SK-N-SH (cell line): Measurements from ENCODE around the gene ATM. TPM values are rescaled to one million over a fixed set of nuclear protein-coding genes. Genes with fewer than 3 reads are reported as not detected.

Experiments
- CTCF ChIA-PET: fragments of 300-600, 350-600 bp; formaldehyde crosslinking; extraction: SDS; loops from one replicate; lab custom pipeline; 2021; lab: Yijun Ruan, JAX
- POLR2A ChIA-PET: fragments of 350-600 bp; sonication (Branson Sonifier 250); formaldehyde crosslinking; extraction: SDS; loops from one replicate; lab custom pipeline; 2020; ENCODE audit warnings: antibody characterized with exemption, inconsistent platforms; lab: Yijun Ruan, JAX
- DNase-seq: peaks from one replicate; pipeline ENCODE4 v3.0.0; 2012
- H2AFZ ChIP-seq: fragments of 200-600 bp; sonication (generic); 2 replicates; pipeline ENCODE4 v1.8.1; 2016; ENCODE audit warnings: antibody characterized with exemption, mild to moderate bottlenecking, low read depth
- H3F3A ChIP-seq: fragments of 200-600 bp; sonication (generic); replicated peaks from 2 replicates; pipeline ENCODE3; 2016; ENCODE audit warnings: antibody characterized with exemption, mild to moderate bottlenecking; ENCODE audit not compliant: insufficient read depth
- H3K27ac ChIP-seq, 2 experiments: fragments of 200-500 bp in 1 of 2; fragments of 200-600 bp in 1 of 2; sonication (Bioruptor generic) in 1 of 2; sonication (generic), shearing (Covaris generic) in 1 of 2; 2 replicates each; pipeline versions ENCODE4 v1.5.1 to v1.6.1; 2014 to 2016; ENCODE audit warnings: low read depth in 2 of 2, inconsistent platforms in 1 of 2, low read length in 1 of 2, mild to moderate bottlenecking in 1 of 2, mixed read lengths in 1 of 2
- H3K27me3 ChIP-seq: fragments of 200-600 bp; sonication (generic), shearing (Covaris generic); 2 replicates; pipeline ENCODE4 v1.6.1; 2016; ENCODE audit warnings: mixed run types; ENCODE audit not compliant: insufficient read depth
- H3K36me3 ChIP-seq, 2 experiments: fragments of 200-500 bp in 1 of 2; fragments of 200-600 bp in 1 of 2; sonication (Bioruptor generic) in 1 of 2; sonication (generic) in 1 of 2; replicated peaks in 1 of 2; 2 replicates each; pipeline versions ENCODE3 to v1.5.1; 2014 to 2016; ENCODE audit warnings: low read length in 1 of 2, mild to moderate bottlenecking in 1 of 2; ENCODE audit not compliant: insufficient read depth in 2 of 2, control insufficient read depth in 1 of 2
- H3K4me1 ChIP-seq, 2 experiments: fragments of 200-500 bp in 1 of 2; fragments of 200-600 bp in 1 of 2; sonication (Bioruptor generic) in 1 of 2; sonication (generic), shearing (Covaris generic) in 1 of 2; 2 replicates each; pipeline versions ENCODE4 v1.5.1 to v1.6.1; 2014 to 2016; ENCODE audit warnings: low read depth in 1 of 2, low read length in 1 of 2, mixed run types in 1 of 2; ENCODE audit not compliant: insufficient read depth in 2 of 2, control insufficient read depth in 1 of 2
- H3K4me2 ChIP-seq: fragments of 200-600 bp; sonication (generic), shearing (Covaris generic); 2 replicates; pipeline ENCODE4 v1.6.1; 2017; ENCODE audit warnings: mixed run types
- H3K4me3 ChIP-seq, 2 experiments: fragments of 200-500 bp in 1 of 2; fragments of 200-600 bp in 1 of 2; sonication (Bioruptor generic) in 1 of 2; sonication (generic), shearing (Covaris generic) in 1 of 2; 2 replicates each; pipeline versions ENCODE4 v1.5.1 to v1.8.1; 2014 to 2016; ENCODE audit warnings: low read depth in 2 of 2, inconsistent platforms in 1 of 2, low read length in 1 of 2, mild to moderate bottlenecking in 1 of 2, mixed read lengths in 1 of 2, moderate library complexity in 1 of 2
- H3K79me2 ChIP-seq: fragments of 200-600 bp; sonication (generic); 2 replicates; pipeline ENCODE4 v1.8.1; 2017; ENCODE audit warnings: mild to moderate bottlenecking; ENCODE audit not compliant: insufficient read depth
- H3K9ac ChIP-seq: fragments of 200-600 bp; sonication (generic); 2 replicates; pipeline ENCODE4 v1.6.1; 2017; ENCODE audit warnings: mixed run types
- H3K9me2 ChIP-seq: fragments of 200-600 bp; sonication (generic); 2 replicates; pipeline ENCODE4 v1.6.1; 2017; ENCODE audit warnings: mixed run types
- H3K9me3 ChIP-seq: fragments of 200-600 bp; sonication (generic); 2 replicates; pipeline ENCODE4 v1.6.1; 2017; ENCODE audit warnings: mixed run types, mild to moderate bottlenecking, moderate library complexity
- H4K20me1 ChIP-seq: fragments of 200-600 bp; sonication (generic); 2 replicates; pipeline ENCODE4 v1.6.1; 2017; ENCODE audit warnings: mild to moderate bottlenecking, mixed run types; ENCODE audit not compliant: insufficient read depth
- EZH2phosphoT487 ChIP-seq: fragments of 200-600 bp; sonication (generic); IDR thresholded peaks from 2 replicates; pipeline ENCODE4 v1.6.1; 2017; ENCODE audit warnings: low read depth, mixed run types, mild to moderate bottlenecking, antibody characterized with exemption, moderate library complexity, borderline replicate concordance
- GABPA ChIP-seq: IDR thresholded peaks from 2 replicates; pipeline ENCODE4 v1.4.0; 2012; ENCODE audit warnings: low read depth, mild to moderate bottlenecking
- MEF2A ChIP-seq: IDR thresholded peaks from 2 replicates; pipeline ENCODE4 v1.4.0; 2012; ENCODE audit warnings: low read depth, borderline replicate concordance
- MXI1 ChIP-seq: IDR thresholded peaks from 2 replicates; pipeline ENCODE4 v1.6.1; 2012; ENCODE audit warnings: mild to moderate bottlenecking, low read depth, low read length, improper control_type of control experiment
- POLR2AphosphoS5 ChIP-seq: IDR thresholded peaks from 2 replicates; pipeline ENCODE4 v1.6.1; 2012; ENCODE audit warnings: low read depth, low read length
- RAD21 ChIP-seq: IDR thresholded peaks from 2 replicates; pipeline ENCODE4 v1.6.1; 2012; ENCODE audit warnings: mild to moderate bottlenecking, low read length
- RFX5 ChIP-seq: IDR thresholded peaks from 2 replicates; pipeline ENCODE4 v1.6.1; 2012; ENCODE audit warnings: mild to moderate bottlenecking, improper control_type of control experiment, low read length
- TEAD4 ChIP-seq: IDR thresholded peaks from 2 replicates; pipeline ENCODE4 v1.4.0; 2012; ENCODE audit warnings: mild to moderate bottlenecking, borderline replicate concordance; ENCODE audit not compliant: insufficient read depth
- YY1 ChIP-seq: IDR thresholded peaks from 2 replicates; pipeline ENCODE4 v1.4.0; 2012; ENCODE audit warnings: low read depth, mild to moderate bottlenecking
- WGBS: methylation state at CpG from one replicate; pipeline ENCODE4 v1.1.6; 2017; ENCODE audit warnings: low lambda C conversion rate; 5-methylcytosine and 5-hydroxymethylcytosine counted together
- polyA plus RNA-seq, 3 experiments: library from polyadenylated mRNA; depleted of rRNA; stranded (reverse); fragments of >200 nt; gene quantifications; 2 replicates each; pipeline ENCODE4 v1.2.3, GENCODE V29; 2012
- TF ChIP-seq, protein P1 (sequence below): fragments of 200-600 bp; sonication (generic); IDR thresholded peaks from 2 replicates; pipeline ENCODE4 v1.6.1; 2017; ENCODE audit warnings: antibody characterized with exemption, mild to moderate bottlenecking, moderate library complexity
- TF ChIP-seq, protein P2 (sequence below): fragments of 150-350 bp; IDR thresholded peaks from 2 replicates; pipeline ENCODE4 v1.6.1; 2016; ENCODE audit warnings: mild to moderate bottlenecking, low read depth, low read length
- TF ChIP-seq, protein P3 (sequence below): IDR thresholded peaks from 2 replicates; pipeline ENCODE4; 2012
- TF ChIP-seq, protein P4 (sequence below): IDR thresholded peaks from 2 replicates; pipeline ENCODE4 v1.4.0; 2012; ENCODE audit warnings: low read depth, borderline replicate concordance

ATM gene
- polyA plus RNA-seq, 1 of the 3 experiments (the other 2 are of a cell fraction) = 14.1 TPM

DNA sequence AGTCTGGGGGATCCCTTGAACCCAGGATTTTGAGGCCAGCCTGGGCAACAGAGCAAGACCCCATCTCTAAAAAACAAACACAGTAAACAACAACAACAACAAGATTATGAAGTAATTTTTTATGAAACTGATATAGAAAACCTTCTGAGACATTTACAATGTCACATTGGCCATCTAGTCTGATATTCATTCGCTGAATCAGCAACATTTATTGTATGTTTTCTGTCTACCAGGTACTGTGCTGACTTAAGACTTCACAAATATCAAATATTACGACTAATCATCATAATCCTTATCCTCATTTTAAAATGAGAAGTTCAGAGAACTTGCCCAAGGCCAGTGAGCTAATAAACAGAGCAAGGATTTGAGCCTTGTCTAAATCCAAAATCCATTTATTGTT, 120.8 kb downstream of the ATM start:
- Histone ChIP-seq H2AFZ (no peak overlapping the region), H3K36me3 (peaks cover 26 to 28% of the 10 kb centered on the region in 2 experiments), H3K4me3 (no peak overlapping the region), H3K79me2 (no peaks in the 10 kb centered on the region), H4K20me1 (no peaks in the 10 kb centered on the region), H3K27me3 (no peaks in the 10 kb centered on the region), H3K9ac (no peak overlapping the region), H3K4me2 (no peak overlapping the region), H3F3A (no peaks in the 10 kb centered on the region), H3K9me2 (no peaks in the 10 kb centered on the region), H3K4me1 (no peaks in the 10 kb centered on the region), H3K27ac (no peak overlapping the region), H3K9me3 (no peaks in the 10 kb centered on the region)
- POLR2A ChIA-PET = no interaction called here
- CTCF ChIA-PET = no interaction called here
- DNase-seq = no peak
- 98% methylated on average over 2 of the region's 2 CpGs for WGBS
- TF ChIP-seq GABPA (no peak), EZH2phosphoT487 (no peak), RAD21 (no peak), POLR2AphosphoS5 (no peak), MEF2A (no peak), MXI1 (no peak), YY1 (no peak), RFX5 (no peak), TEAD4 (no peak)
- TF ChIP-seq, protein P1, sequence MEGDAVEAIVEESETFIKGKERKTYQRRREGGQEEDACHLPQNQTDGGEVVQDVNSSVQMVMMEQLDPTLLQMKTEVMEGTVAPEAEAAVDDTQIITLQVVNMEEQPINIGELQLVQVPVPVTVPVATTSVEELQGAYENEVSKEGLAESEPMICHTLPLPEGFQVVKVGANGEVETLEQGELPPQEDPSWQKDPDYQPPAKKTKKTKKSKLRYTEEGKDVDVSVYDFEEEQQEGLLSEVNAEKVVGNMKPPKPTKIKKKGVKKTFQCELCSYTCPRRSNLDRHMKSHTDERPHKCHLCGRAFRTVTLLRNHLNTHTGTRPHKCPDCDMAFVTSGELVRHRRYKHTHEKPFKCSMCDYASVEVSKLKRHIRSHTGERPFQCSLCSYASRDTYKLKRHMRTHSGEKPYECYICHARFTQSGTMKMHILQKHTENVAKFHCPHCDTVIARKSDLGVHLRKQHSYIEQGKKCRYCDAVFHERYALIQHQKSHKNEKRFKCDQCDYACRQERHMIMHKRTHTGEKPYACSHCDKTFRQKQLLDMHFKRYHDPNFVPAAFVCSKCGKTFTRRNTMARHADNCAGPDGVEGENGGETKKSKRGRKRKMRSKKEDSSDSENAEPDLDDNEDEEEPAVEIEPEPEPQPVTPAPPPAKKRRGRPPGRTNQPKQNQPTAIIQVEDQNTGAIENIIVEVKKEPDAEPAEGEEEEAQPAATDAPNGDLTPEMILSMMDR = no peak
- TF ChIP-seq, protein P2, sequence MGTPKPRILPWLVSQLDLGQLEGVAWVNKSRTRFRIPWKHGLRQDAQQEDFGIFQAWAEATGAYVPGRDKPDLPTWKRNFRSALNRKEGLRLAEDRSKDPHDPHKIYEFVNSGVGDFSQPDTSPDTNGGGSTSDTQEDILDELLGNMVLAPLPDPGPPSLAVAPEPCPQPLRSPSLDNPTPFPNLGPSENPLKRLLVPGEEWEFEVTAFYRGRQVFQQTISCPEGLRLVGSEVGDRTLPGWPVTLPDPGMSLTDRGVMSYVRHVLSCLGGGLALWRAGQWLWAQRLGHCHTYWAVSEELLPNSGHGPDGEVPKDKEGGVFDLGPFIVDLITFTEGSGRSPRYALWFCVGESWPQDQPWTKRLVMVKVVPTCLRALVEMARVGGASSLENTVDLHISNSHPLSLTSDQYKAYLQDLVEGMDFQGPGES = no peak
- TF ChIP-seq, protein P3, sequence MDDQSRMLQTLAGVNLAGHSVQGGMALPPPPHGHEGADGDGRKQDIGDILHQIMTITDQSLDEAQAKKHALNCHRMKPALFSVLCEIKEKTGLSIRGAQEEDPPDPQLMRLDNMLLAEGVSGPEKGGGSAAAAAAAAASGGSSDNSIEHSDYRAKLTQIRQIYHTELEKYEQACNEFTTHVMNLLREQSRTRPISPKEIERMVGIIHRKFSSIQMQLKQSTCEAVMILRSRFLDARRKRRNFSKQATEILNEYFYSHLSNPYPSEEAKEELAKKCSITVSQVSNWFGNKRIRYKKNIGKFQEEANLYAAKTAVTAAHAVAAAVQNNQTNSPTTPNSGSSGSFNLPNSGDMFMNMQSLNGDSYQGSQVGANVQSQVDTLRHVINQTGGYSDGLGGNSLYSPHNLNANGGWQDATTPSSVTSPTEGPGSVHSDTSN = no peak
- TF ChIP-seq, protein P4, sequence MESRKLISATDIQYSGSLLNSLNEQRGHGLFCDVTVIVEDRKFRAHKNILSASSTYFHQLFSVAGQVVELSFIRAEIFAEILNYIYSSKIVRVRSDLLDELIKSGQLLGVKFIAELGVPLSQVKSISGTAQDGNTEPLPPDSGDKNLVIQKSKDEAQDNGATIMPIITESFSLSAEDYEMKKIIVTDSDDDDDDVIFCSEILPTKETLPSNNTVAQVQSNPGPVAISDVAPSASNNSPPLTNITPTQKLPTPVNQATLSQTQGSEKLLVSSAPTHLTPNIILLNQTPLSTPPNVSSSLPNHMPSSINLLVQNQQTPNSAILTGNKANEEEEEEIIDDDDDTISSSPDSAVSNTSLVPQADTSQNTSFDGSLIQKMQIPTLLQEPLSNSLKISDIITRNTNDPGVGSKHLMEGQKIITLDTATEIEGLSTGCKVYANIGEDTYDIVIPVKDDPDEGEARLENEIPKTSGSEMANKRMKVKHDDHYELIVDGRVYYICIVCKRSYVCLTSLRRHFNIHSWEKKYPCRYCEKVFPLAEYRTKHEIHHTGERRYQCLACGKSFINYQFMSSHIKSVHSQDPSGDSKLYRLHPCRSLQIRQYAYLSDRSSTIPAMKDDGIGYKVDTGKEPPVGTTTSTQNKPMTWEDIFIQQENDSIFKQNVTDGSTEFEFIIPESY = no peak
